Measurements from ENCODE around the gene TLR7.

The TLR7 gene

DNA sequence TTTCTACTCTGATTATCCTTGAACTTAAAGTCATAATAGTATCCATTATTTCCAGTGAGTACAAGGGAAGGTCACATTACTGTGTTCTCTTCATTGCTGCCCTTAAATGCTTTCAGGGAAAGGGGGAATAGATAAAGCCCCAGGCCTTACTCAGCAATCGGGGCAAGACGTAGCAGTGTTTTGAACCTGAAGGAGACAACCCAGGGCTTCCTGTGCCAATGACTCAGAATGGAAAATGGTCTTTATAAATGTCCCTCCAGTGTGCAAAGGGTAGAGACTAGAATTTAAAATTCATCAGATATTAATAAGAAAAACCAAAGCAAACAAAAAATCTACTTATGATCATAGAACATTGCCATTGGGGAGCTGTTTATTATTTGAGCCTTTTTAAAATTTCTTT is 63.3 kb downstream of the TLR7 start:
- H3K4me2 ChIP-seq (ENCODE audit: low read length): no peak overlapping the region
- no peaks in the 10 kb centered on the region for H3K4me1 ChIP-seq (ENCODE audit: control insufficient read depth in 1 of 2, insufficient read depth in 2 of 2, low read length in 2 of 2)

DNA sequence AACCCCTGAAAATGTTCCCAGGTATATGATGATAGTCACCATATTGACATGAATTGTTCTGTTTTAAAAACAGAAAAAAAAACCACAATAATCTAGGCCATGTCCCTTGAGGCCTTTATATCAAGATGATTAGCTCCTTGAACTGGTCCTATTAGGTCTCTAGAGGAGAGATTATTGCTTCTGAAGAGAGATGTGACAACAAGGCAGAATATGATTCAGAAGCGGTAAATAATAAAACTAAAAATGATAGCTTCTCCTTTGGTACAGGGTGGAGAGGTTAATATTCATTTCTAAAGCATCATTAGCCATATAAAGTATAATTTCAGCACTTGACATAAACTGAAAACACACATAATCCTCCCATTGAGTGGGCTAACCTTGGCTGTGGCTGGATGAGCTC is 65.4 kb downstream of the TLR7 start:
- H4K12ac ChIP-seq (ENCODE audit: low read depth, low read length): no peak overlapping the region
- H4K91ac ChIP-seq (ENCODE audit: low read depth, low read length): no peak overlapping the region
- no peak overlapping the region for H2BK12ac ChIP-seq (ENCODE audit: low read length)
- no peak overlapping the region for H3K4me3 ChIP-seq (ENCODE audit: low read depth, low read length)
- no peak overlapping the region for H2BK120ac ChIP-seq (ENCODE audit: insufficient read depth, low read length, poor library complexity)
- no peaks in the 10 kb centered on the region for H3K4me1 ChIP-seq (ENCODE audit: control insufficient read depth in 1 of 2, insufficient read depth in 2 of 2, low read length in 2 of 2)
- no peaks in the 10 kb centered on the region for H3K79me2 ChIP-seq (ENCODE audit: control insufficient read depth, insufficient read depth, low read length, poor library complexity)
- no peak overlapping the region for H3K23ac ChIP-seq (ENCODE audit: low read length)
- no peak overlapping the region for H2AFZ ChIP-seq (ENCODE audit: insufficient read depth, low read length, poor library complexity)
- H3K4ac ChIP-seq (ENCODE audit: low read depth, low read length): no peak overlapping the region
- no peak overlapping the region for H3K27ac ChIP-seq (ENCODE audit: low read depth, low read length)
- no peaks in the 10 kb centered on the region for H3K36me3 ChIP-seq (ENCODE audit: control insufficient read depth in 1 of 2, insufficient read depth in 2 of 2, low read length in 2 of 2)
- H2AK5ac ChIP-seq (ENCODE audit: low read length): no peak overlapping the region
- H3K18ac ChIP-seq (ENCODE audit: low read length): no peak overlapping the region
- no peak overlapping the region for H3K14ac ChIP-seq (ENCODE audit: low read length)
- H3K79me1 ChIP-seq (ENCODE audit: low read length): no peaks in the 10 kb centered on the region
- H3K9me3 ChIP-seq (ENCODE audit: insufficient read depth, low read depth, low read length): peaks cover 1% of the 10 kb centered on the region
- H2BK5ac ChIP-seq (ENCODE audit: low read depth, low read length, poor library complexity): no peak overlapping the region
- no CpG with 5 or more reads among the region's 1 CpG for WGBS (ENCODE audit: extremely low coverage, insufficient coverage, insufficient read length)
- H3K4me2 ChIP-seq (ENCODE audit: low read length): no peak overlapping the region
- no peak for DNase-seq
- no peak overlapping the region for H4K8ac ChIP-seq (ENCODE audit: low read depth, low read length)
- H3K27me3 ChIP-seq (ENCODE audit: insufficient read depth, low read length): no peaks in the 10 kb centered on the region
- H3K9ac ChIP-seq (ENCODE audit: low read length): no peak overlapping the region

More for the DNA sequence above, 63.3 kb downstream of the TLR7 start:
- Histone ChIP-seq H3K9me3 (ENCODE audit: insufficient read depth, low read depth, low read length) (peaks cover 1% of the 10 kb centered on the region), H2AFZ (ENCODE audit: insufficient read depth, low read length, poor library complexity) (no peak overlapping the region), H3K23ac (ENCODE audit: low read length) (no peak overlapping the region), H2AK5ac (ENCODE audit: low read length) (no peak overlapping the region), H3K14ac (ENCODE audit: low read length) (no peak overlapping the region), H2BK5ac (ENCODE audit: low read depth, low read length, poor library complexity) (no peak overlapping the region), H3K4ac (ENCODE audit: low read depth, low read length) (no peak overlapping the region), H3K79me1 (ENCODE audit: low read length) (no peaks in the 10 kb centered on the region), H3K27ac (ENCODE audit: low read depth, low read length) (no peak overlapping the region), H3K4me3 (ENCODE audit: low read depth, low read length) (no peak overlapping the region), H3K27me3 (ENCODE audit: insufficient read depth, low read length) (no peaks in the 10 kb centered on the region), H2BK12ac (ENCODE audit: low read length) (no peak overlapping the region), H4K91ac (ENCODE audit: low read depth, low read length) (no peak overlapping the region), H4K8ac (ENCODE audit: low read depth, low read length) (no peak overlapping the region), H4K12ac (ENCODE audit: low read depth, low read length) (no peak overlapping the region), H3K36me3 (ENCODE audit: control insufficient read depth in 1 of 2, insufficient read depth in 2 of 2, low read length in 2 of 2) (no peaks in the 10 kb centered on the region), H3K18ac (ENCODE audit: low read length) (no peak overlapping the region), H2BK120ac (ENCODE audit: insufficient read depth, low read length, poor library complexity) (no peak overlapping the region), H3K9ac (ENCODE audit: low read length) (no peak overlapping the region), H3K79me2 (ENCODE audit: control insufficient read depth, insufficient read depth, low read length, poor library complexity) (no peaks in the 10 kb centered on the region)
- DNase-seq: no peak
- WGBS (ENCODE audit: extremely low coverage, insufficient coverage, insufficient read length): no CpG with 5 or more reads among the region's 2 CpGs

DNA sequence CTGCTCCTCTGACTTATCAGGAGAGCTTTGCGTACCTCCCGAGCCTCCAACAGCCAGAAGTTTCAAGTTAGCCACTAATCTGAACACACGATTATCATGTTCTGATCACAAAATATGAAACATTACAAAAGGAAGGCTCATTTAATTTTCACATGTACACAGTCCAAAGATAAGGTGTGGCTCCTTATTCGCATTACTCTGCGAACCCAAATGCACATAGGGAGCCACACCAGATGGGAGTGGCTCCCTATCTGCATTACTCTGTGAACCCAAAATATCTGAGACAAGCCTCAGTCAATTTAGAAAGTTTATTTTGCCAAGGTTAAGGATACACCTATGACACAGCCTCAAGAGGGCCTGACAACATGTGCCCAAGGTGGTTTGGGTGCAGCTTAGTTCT is 68.0 kb downstream of the TLR7 start:
- Histone ChIP-seq H3K9me3 (ENCODE audit: insufficient read depth, low read depth, low read length) (peaks cover 1% of the 10 kb centered on the region), H2BK5ac (ENCODE audit: low read depth, low read length, poor library complexity) (no peak overlapping the region), H3K9ac (ENCODE audit: low read length) (no peak overlapping the region), H3K36me3 (ENCODE audit: control insufficient read depth in 1 of 2, insufficient read depth in 2 of 2, low read length in 2 of 2) (no peaks in the 10 kb centered on the region), H3K14ac (ENCODE audit: low read length) (no peak overlapping the region), H3K18ac (ENCODE audit: low read length) (no peak overlapping the region), H4K12ac (ENCODE audit: low read depth, low read length) (no peak overlapping the region), H4K91ac (ENCODE audit: low read depth, low read length) (no peak overlapping the region), H2AFZ (ENCODE audit: insufficient read depth, low read length, poor library complexity) (no peak overlapping the region), H3K4me2 (ENCODE audit: low read length) (no peak overlapping the region), H2BK12ac (ENCODE audit: low read length) (no peak overlapping the region), H2AK5ac (ENCODE audit: low read length) (no peak overlapping the region), H3K27me3 (ENCODE audit: insufficient read depth, low read length) (no peaks in the 10 kb centered on the region), H2BK120ac (ENCODE audit: insufficient read depth, low read length, poor library complexity) (no peak overlapping the region), H3K79me2 (ENCODE audit: control insufficient read depth, insufficient read depth, low read length, poor library complexity) (no peaks in the 10 kb centered on the region), H3K79me1 (ENCODE audit: low read length) (no peaks in the 10 kb centered on the region), H3K4me1 (ENCODE audit: control insufficient read depth in 1 of 2, insufficient read depth in 2 of 2, low read length in 2 of 2) (no peaks in the 10 kb centered on the region), H3K23ac (ENCODE audit: low read length) (no peak overlapping the region), H3K4ac (ENCODE audit: low read depth, low read length) (no peak overlapping the region), H3K4me3 (ENCODE audit: low read depth, low read length) (no peak overlapping the region), H4K8ac (ENCODE audit: low read depth, low read length) (no peak overlapping the region), H3K27ac (ENCODE audit: low read depth, low read length) (no peak overlapping the region)
- WGBS (ENCODE audit: extremely low coverage, insufficient coverage, insufficient read length): no CpG with 5 or more reads among the region's 5 CpGs
- DNase-seq: no peak

DNA sequence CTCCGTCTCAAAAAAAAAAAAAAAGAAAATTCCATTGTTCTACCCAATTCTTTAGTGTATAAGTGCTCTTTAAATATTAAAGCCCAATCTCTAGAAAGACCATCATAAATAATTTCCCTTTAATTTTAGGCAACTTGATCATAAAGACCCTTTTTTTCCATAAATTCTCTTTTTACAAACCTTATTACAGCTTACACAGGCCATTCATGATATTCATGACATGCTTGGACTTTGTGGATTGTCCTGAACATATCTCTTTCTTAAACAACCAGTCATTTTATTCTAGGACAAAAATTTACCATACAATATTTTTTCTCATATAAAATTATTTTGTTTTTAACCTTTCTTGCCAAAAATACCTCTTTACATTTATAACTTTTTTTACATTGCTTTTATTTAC is 70.1 kb downstream of the TLR7 start:
- Histone ChIP-seq H3K4ac (ENCODE audit: low read depth, low read length) (no peak overlapping the region), H3K9ac (ENCODE audit: low read length) (no peak overlapping the region), H3K79me1 (ENCODE audit: low read length) (no peaks in the 10 kb centered on the region), H3K4me2 (ENCODE audit: low read length) (no peak overlapping the region), H3K79me2 (ENCODE audit: control insufficient read depth, insufficient read depth, low read length, poor library complexity) (no peaks in the 10 kb centered on the region), H2AFZ (ENCODE audit: insufficient read depth, low read length, poor library complexity) (no peak overlapping the region), H3K14ac (ENCODE audit: low read length) (no peak overlapping the region), H3K9me3 (ENCODE audit: insufficient read depth, low read depth, low read length) (no peaks in the 10 kb centered on the region), H2AK5ac (ENCODE audit: low read length) (no peak overlapping the region), H4K12ac (ENCODE audit: low read depth, low read length) (no peak overlapping the region), H3K18ac (ENCODE audit: low read length) (no peak overlapping the region), H3K23ac (ENCODE audit: low read length) (no peak overlapping the region), H3K36me3 (ENCODE audit: control insufficient read depth in 1 of 2, insufficient read depth in 2 of 2, low read length in 2 of 2) (no peaks in the 10 kb centered on the region), H3K27ac (ENCODE audit: low read depth, low read length) (no peak overlapping the region), H2BK5ac (ENCODE audit: low read depth, low read length, poor library complexity) (no peak overlapping the region), H3K27me3 (ENCODE audit: insufficient read depth, low read length) (no peaks in the 10 kb centered on the region), H3K4me1 (ENCODE audit: control insufficient read depth in 1 of 2, insufficient read depth in 2 of 2, low read length in 2 of 2) (no peaks in the 10 kb centered on the region), H4K8ac (ENCODE audit: low read depth, low read length) (no peak overlapping the region), H4K91ac (ENCODE audit: low read depth, low read length) (no peak overlapping the region), H2BK120ac (ENCODE audit: insufficient read depth, low read length, poor library complexity) (no peak overlapping the region), H2BK12ac (ENCODE audit: low read length) (no peak overlapping the region), H3K4me3 (ENCODE audit: low read depth, low read length) (no peak overlapping the region)
- no CpG with 5 or more reads among the region's 1 CpG for WGBS (ENCODE audit: extremely low coverage, insufficient coverage, insufficient read length)
- no peak for DNase-seq

Measured in trophoblast cell (in vitro differentiated cells and primary cell).